Suprapubic skin (tissue), 4 donors: ENCODE results near the gene SPATS2L. TPM values are rescaled to one million over a fixed set of nuclear protein-coding genes. Genes with fewer than 3 reads are reported as not detected.

Source experiments
- DNase-seq, 2 donors: peaks; one replicate each; pipeline ENCODE4 v3.0.0-alpha.2; 2019; ENCODE audit warnings: low spot score in 2 of 2
- H3K27ac ChIP-seq: fragments of 200-600 bp; sonication (generic); one replicate; pipeline ENCODE4 v1.5.1; 2019
- H3K27me3 ChIP-seq: fragments of 200-600 bp; sonication (generic); one replicate; pipeline ENCODE4 v1.5.1; 2019
- H3K36me3 ChIP-seq: fragments of 200-600 bp; sonication (generic); one replicate; pipeline ENCODE4 v1.5.1; 2019
- H3K4me1 ChIP-seq: fragments of 200-600 bp; sonication (generic); one replicate; pipeline ENCODE4 v1.5.1; 2019
- H3K4me3 ChIP-seq: fragments of 200-600 bp; sonication (generic); one replicate; pipeline ENCODE4 v1.5.1; 2019; ENCODE audit warnings: mild to moderate bottlenecking
- H3K9me3 ChIP-seq: fragments of 200-600 bp; sonication (generic); one replicate; pipeline ENCODE4 v1.5.1; 2019
- EP300 ChIP-seq: sonication (generic); formaldehyde crosslinking; IDR thresholded peaks from one replicate; pipeline ENCODE4 v1.6.1; 2017; ENCODE audit warnings: antibody characterized with exemption
- POLR2A ChIP-seq, 2 donors: fragments of 450-650 bp; IDR thresholded peaks; one replicate each; pipeline ENCODE4 v1.6.1; 2017; ENCODE audit warnings: antibody characterized with exemption in 2 of 2, mild to moderate bottlenecking in 2 of 2, moderate library complexity in 2 of 2
- POLR2AphosphoS5 ChIP-seq, 3 donors: sonication (generic); formaldehyde crosslinking; IDR thresholded peaks; one replicate each; pipeline ENCODE4 v1.6.1; 2017; ENCODE audit warnings: antibody characterized with exemption in 3 of 3
- WGBS: methylation state at CpG from one replicate; pipeline ENCODE4 v1.1.5; 2018; 5-methylcytosine and 5-hydroxymethylcytosine counted together
- total RNA-seq, 4 donors: library from RNA; depleted of rRNA; stranded (reverse); fragments of >200 nt; gene quantifications; one replicate each; pipeline ENCODE4 v1.1.0, GENCODE V29; 2016
- TF ChIP-seq, protein P1 (sequence below), 2 donors: fragments of 200-600 bp in 1 of 2; fragments of 450-650 bp in 1 of 2; sonication (generic) in 1 of 2; IDR thresholded peaks; one replicate each; pipeline ENCODE4 v1.5.1; 2016 to 2019; ENCODE audit warnings: antibody characterized with exemption in 2 of 2, mild to moderate bottlenecking in 1 of 2, moderate library complexity in 1 of 2

The SPATS2L gene
- total RNA-seq, 4 donors from 2014 or later: 39.9 to 104 (median 57.7) TPM

DNA sequence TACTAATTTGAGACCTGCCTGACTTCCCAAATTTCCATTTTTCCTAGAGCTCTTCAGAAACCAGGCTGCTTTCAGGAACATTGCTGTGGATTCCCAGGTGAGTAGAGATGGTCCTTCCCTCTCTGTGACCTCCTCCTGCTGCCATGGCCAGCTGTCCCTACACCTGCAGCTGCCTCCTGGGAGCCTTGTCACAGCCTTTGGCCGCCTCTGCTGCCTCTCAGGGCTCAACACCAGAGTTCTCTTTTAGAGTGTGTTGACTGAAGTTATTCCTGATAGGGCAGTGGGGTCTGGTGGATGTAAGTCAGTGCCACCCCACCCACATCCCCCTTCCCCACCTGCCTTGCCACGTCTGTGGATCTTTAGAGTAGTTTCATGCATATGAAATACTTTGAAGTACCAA is 22.9 kb downstream of the SPATS2L start:
- Histone ChIP-seq H3K36me3 (no peaks in the 10 kb centered on the region), H3K4me1 (peaks cover 20% of the 10 kb centered on the region), H3K9me3 (no peaks in the 10 kb centered on the region), H3K27ac (no peak overlapping the region), H3K4me3 (no peak overlapping the region), H3K27me3 (no peaks in the 10 kb centered on the region)
- WGBS: 81% methylated on average over 2 of the region's 2 CpGs
- TF ChIP-seq POLR2AphosphoS5 (IDR thresholded peaks at IDR 0.05): no peak
- TF ChIP-seq, protein P1, sequence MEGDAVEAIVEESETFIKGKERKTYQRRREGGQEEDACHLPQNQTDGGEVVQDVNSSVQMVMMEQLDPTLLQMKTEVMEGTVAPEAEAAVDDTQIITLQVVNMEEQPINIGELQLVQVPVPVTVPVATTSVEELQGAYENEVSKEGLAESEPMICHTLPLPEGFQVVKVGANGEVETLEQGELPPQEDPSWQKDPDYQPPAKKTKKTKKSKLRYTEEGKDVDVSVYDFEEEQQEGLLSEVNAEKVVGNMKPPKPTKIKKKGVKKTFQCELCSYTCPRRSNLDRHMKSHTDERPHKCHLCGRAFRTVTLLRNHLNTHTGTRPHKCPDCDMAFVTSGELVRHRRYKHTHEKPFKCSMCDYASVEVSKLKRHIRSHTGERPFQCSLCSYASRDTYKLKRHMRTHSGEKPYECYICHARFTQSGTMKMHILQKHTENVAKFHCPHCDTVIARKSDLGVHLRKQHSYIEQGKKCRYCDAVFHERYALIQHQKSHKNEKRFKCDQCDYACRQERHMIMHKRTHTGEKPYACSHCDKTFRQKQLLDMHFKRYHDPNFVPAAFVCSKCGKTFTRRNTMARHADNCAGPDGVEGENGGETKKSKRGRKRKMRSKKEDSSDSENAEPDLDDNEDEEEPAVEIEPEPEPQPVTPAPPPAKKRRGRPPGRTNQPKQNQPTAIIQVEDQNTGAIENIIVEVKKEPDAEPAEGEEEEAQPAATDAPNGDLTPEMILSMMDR (IDR thresholded peaks at IDR 0.05): no peak
- no peak for TF ChIP-seq EP300
- TF ChIP-seq POLR2A (IDR thresholded peaks at IDR 0.05): no peak
- DNase-seq: no peak

DNA sequence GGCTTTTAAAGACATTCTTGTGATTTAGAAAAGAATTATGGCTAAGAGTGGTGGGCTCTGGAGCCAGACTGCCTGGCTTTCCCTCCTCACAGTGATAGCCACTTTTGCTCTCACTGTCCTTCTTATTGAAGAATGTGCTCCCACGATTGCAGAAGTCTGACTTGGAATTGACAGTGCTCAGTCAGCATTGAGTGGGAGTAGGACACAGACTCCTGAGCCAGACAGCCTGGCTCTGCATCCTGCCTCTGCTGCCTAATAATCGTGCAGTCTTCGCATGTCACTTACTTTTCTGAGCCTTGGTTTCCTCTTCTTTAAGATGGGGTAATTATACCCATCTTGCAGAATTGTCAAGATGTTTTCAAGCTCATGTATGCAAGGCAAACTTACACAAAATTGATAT is 23.3 kb downstream of the SPATS2L start:
- TF ChIP-seq POLR2AphosphoS5 (IDR thresholded peaks at IDR 0.05): no peak
- TF ChIP-seq POLR2A (IDR thresholded peaks at IDR 0.05): no peak
- TF ChIP-seq, protein P1 (IDR thresholded peaks at IDR 0.05): no peak
- TF ChIP-seq EP300: no peak
- no peaks in the 10 kb centered on the region for H3K9me3 ChIP-seq
- WGBS: 37% methylated on average over 3 of the region's 3 CpGs
- peaks cover 20% of the 10 kb centered on the region for H3K4me1 ChIP-seq
- no peaks in the 10 kb centered on the region for H3K36me3 ChIP-seq
- DNase-seq: no peak
- H3K27ac ChIP-seq: no peak overlapping the region
- no peaks in the 10 kb centered on the region for H3K27me3 ChIP-seq
- no peak overlapping the region for H3K4me3 ChIP-seq

DNA sequence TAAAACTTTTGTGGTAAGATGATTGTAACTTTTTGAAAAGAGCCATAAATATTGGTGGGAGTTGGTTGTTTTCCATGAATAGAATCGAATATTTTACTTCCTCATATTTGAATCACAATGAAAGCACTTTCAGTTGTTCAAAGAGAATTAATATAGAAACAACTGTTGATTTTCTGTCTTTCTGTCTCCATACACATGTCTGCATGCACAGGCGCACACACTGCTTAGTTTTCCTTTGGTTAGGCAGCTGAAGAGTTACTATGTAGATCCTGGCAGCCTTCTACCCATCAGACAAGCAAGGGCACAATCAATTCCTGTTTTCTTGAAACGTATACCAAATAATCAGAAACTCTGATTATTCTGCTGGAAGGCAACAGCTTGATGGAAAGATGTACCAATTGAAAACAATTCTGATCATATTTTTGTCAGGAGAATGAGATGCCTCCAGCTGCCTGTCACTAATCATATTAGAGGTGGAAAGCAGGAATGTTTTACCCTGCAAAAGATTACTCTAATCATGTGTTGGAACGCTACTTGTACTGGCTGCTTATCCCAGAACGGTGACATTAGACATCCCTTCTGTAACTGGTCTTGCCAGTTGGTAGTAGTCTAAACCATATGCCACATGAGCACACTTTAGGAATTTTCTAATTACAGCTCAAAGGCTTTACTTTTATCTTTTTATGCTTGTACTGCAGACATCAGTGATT is 24.0 kb downstream of the SPATS2L start:
- no peak overlapping the region for H3K27ac ChIP-seq
- WGBS: 43% methylated on average over 5 of the region's 5 CpGs
- H3K27me3 ChIP-seq: no peaks in the 10 kb centered on the region
- DNase-seq: no peak
- H3K4me3 ChIP-seq: no peak overlapping the region
- no peak for TF ChIP-seq EP300
- no peak for TF ChIP-seq POLR2AphosphoS5 (IDR thresholded peaks at IDR 0.05)
- TF ChIP-seq POLR2A (IDR thresholded peaks at IDR 0.05): no peak
- TF ChIP-seq, protein P1 (IDR thresholded peaks at IDR 0.05): no peak
- H3K36me3 ChIP-seq: no peaks in the 10 kb centered on the region
- H3K4me1 ChIP-seq: peaks cover 20% of the 10 kb centered on the region
- H3K9me3 ChIP-seq: no peaks in the 10 kb centered on the region

DNA sequence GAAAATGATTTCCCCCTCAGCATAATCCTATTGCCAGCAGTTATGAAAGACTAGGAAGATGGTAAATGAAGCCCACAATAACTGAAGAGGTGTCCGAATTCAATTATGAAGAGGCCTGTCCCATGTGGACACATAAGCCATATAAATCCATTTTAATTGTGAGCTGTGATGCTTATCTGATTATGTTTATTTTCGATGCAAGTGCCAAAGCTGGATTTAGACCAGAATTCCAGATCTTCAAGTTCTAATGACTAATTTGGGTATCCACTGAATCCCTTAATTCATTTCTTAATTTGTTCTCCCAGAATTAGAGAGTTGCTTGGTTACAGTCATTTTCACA is 24.5 kb downstream of the SPATS2L start:
- H3K36me3 ChIP-seq: no peaks in the 10 kb centered on the region
- TF ChIP-seq EP300: no peak
- no peak for TF ChIP-seq POLR2A (IDR thresholded peaks at IDR 0.05)
- no peak for TF ChIP-seq POLR2AphosphoS5 (IDR thresholded peaks at IDR 0.05)
- TF ChIP-seq, protein P1 (IDR thresholded peaks at IDR 0.05): no peak
- DNase-seq: no peak
- peaks cover 25% of the 10 kb centered on the region for H3K4me1 ChIP-seq
- H3K27ac ChIP-seq: no peak overlapping the region
- H3K27me3 ChIP-seq: no peaks in the 10 kb centered on the region
- H3K9me3 ChIP-seq: no peaks in the 10 kb centered on the region
- H3K4me3 ChIP-seq: no peak overlapping the region
- 66% methylated on average over 2 of the region's 2 CpGs for WGBS

DNA sequence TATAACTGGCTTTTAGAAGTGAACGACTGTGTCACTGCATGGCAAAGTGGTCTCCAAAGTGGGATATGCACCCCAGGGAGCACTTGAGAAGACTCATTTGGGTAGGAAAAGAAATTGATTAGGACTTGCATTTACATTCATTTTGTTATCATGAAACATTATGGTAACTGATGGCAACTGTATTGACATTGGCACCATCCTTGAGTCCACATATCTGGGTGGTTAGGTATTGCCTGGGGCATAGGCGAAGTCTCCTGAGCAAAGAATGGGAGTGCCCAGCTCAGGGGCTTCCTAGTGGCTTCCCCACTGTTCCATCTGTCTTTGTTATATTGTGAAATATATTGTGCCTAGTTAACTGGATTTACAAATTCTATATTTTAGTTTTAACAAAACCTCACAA is 29.2 kb downstream of the SPATS2L start:
- H3K9me3 ChIP-seq: no peaks in the 10 kb centered on the region
- H3K27ac ChIP-seq: no peak overlapping the region
- H3K4me1 ChIP-seq: peaks cover 34% of the 10 kb centered on the region
- WGBS: 95% methylated on average over 2 of the region's 2 CpGs
- no peaks in the 10 kb centered on the region for H3K27me3 ChIP-seq
- H3K36me3 ChIP-seq: no peaks in the 10 kb centered on the region
- no peak overlapping the region for H3K4me3 ChIP-seq
- no peak for DNase-seq
- TF ChIP-seq, protein P1 (IDR thresholded peaks at IDR 0.05): no peak
- no peak for TF ChIP-seq EP300
